HCT116 (cell line): ENCODE measurements around the gene OR6C65.

Source experiments
- CTCF ChIP-seq, 3 experiments: fragments of 200-600 bp in 1 of 3; sonication (generic) in 1 of 3; IDR thresholded peaks in 2 of 3; conservative IDR thresholded peaks in 1 of 3; 2 replicates each; pipeline ENCODE4 v1.5.1; 2012 to 2017; ENCODE audit warnings: low read depth in 2 of 3, low read length in 2 of 3, antibody characterized with exemption in 1 of 3, borderline replicate concordance in 1 of 3, control low read depth in 1 of 3, mild to moderate bottlenecking in 1 of 3, mixed read lengths in 1 of 3, mixed run types in 1 of 3, moderate library complexity in 1 of 3; ENCODE audit not compliant: insufficient read depth in 1 of 3
- EZH2phosphoT487 ChIP-seq: fragments of 200-600 bp; IDR thresholded peaks from 2 replicates; pipeline ENCODE4 v1.6.1; 2018; ENCODE audit warnings: antibody characterized with exemption, borderline replicate concordance

- no peak for TF ChIP-seq CTCF (IDR thresholded peaks at IDR 0.05 in 2 of 3, conservative IDR thresholded peaks at IDR 0.05 in 1 of 3; ENCODE audit: borderline replicate concordance in 1 of 3, insufficient read depth in 1 of 3, low read depth in 2 of 3, low read length in 2 of 3)
- no peak for TF ChIP-seq EZH2phosphoT487
These were observed 14.4 kb upstream of the OR6C65 start for GRCh38 chr12:55385891-55386290.
